OCI-LY7 (cell line): ENCODE measurements around the gene VASH1.

Experiments
- CTCF ChIP-seq: fragments of 200-600 bp; sonication (generic); conservative IDR thresholded peaks from 2 replicates; pipeline ENCODE4 v1.5.1; 2014; ENCODE audit warnings: mild to moderate bottlenecking, antibody characterized with exemption, low read length, moderate library complexity, mixed read lengths
- EZH2phosphoT487 ChIP-seq: fragments of 200-600 bp; sonication (generic); IDR thresholded peaks from 2 replicates; pipeline ENCODE4 v1.6.1; 2018; ENCODE audit warnings: low read depth, borderline replicate concordance, mild to moderate bottlenecking, mixed run types, antibody characterized with exemption, low read length, moderate library complexity, mixed read lengths

DNA sequence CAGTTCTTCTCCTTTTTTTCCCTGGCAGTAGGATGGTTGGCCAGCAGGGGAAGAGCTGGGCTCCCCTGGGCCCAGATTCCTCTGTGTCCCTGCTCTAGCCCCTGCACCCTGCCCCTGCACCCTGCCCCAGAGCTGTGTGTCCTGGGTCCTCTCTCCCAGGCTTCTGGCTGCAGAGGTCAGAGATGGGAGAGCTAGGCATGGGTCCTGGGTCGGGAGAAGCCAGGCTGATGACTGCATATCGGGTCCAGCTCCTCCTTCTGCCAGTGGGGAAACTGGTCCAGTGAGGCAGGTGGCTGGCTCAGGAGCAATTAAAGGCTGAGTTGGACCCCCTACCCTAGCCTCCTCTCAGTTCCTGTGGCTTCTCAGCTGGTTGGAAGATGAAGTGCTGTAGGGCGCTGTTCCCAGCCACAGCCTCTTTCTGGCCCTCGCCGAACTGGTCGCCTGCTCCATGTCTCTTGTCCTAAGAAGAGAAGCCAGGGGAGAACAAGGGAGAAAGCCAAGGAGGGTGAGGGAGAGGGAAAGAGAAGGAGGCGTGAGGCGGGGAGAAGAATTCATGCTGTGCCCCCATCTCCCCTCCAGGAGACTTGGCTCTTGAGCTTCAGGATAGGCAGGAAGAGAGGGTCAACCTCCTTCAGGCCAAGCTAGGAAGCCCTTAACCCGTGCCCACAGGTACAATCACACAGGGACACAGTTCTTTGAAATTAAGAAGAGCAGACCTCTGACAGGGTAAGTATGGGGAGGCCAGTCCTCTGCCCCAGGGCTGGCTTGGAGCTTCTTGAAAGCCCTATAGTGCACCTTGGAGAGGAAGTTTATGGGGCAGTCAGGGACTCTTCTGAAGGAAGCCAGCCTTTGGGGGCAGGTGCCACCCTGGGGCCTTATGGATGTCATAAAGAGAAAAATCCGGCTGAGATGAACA lies 9.5 kb downstream of the VASH1 start:
- no peak for TF ChIP-seq CTCF
- no peak for TF ChIP-seq EZH2phosphoT487
